A673 (cell line): Measurements from ENCODE around the gene BUB1B. TPM values are rescaled to one million over a fixed set of nuclear protein-coding genes. Genes with fewer than 3 reads are reported as not detected.
"Not testable (repeated sequence)": the region's sequence is repeated elsewhere in the genome, so short reads cannot be mapped to it uniquely, and the experiment has no call there.

Experiments used
- BruUV-seq: library from RNA; stranded (reverse); fragments of 400-500 nt; replicated peaks from 2 replicates; lab custom pipeline; 2021; lab: Mats Ljungman, UMichigan
- CTCF ChIA-PET: fragments of 300-600 bp; sonication (Branson Sonifier 250); formaldehyde crosslinking; loops from one replicate; lab custom pipeline; 2022; ENCODE audit warnings: antibody characterized with exemption; lab: Charles Lee
- POLR2A ChIA-PET: fragments of 300-600 bp; sonication (Branson Sonifier 250); formaldehyde crosslinking; loops from one replicate; lab custom pipeline; 2022; ENCODE audit warnings: antibody characterized with exemption; ENCODE audit not compliant: low non-redundant PET; lab: Charles Lee
- DNase-seq: peaks from one replicate; pipeline ENCODE4 v3.0.0-alpha.2; 2015; ENCODE audit warnings: low spot score
- H3K27ac ChIP-seq: fragments of 200-600 bp; sonication (generic); 2 replicates; pipeline ENCODE4 v1.5.1; 2016; ENCODE audit warnings: mixed run types, low read depth, mild to moderate bottlenecking, mixed read lengths, antibody characterized with exemption, low read length; ENCODE audit not compliant: poor library complexity, severe bottlenecking
- H3K27me3 ChIP-seq: fragments of 200-600 bp; sonication (generic); replicated peaks from 2 replicates; pipeline ENCODE4 v1.6.1; 2017; ENCODE audit warnings: mixed run types, low read depth, mild to moderate bottlenecking, mixed read lengths, antibody characterized with exemption, low read length; ENCODE audit not compliant: insufficient read depth, poor library complexity
- H3K36me3 ChIP-seq: fragments of 200-600 bp; sonication (generic); 2 replicates; pipeline ENCODE4 v1.6.1; 2016; ENCODE audit warnings: mixed run types, mild to moderate bottlenecking, mixed read lengths, antibody characterized with exemption, low read length; ENCODE audit not compliant: insufficient read depth, poor library complexity, severe bottlenecking
- H3K4me1 ChIP-seq: fragments of 200-600 bp; sonication (generic); 2 replicates; pipeline ENCODE4 v1.6.1; 2017; ENCODE audit warnings: mixed run types, mild to moderate bottlenecking, mixed read lengths, antibody characterized with exemption, low read length; ENCODE audit not compliant: insufficient read depth, poor library complexity, severe bottlenecking
- H3K4me3 ChIP-seq: fragments of 200-600 bp; sonication (generic); 2 replicates; pipeline ENCODE4 v1.5.1; 2016; ENCODE audit warnings: low read depth, mixed run types, mild to moderate bottlenecking, mixed read lengths, low read length; ENCODE audit not compliant: poor library complexity, severe bottlenecking
- H3K9me3 ChIP-seq: fragments of 200-600 bp; sonication (generic); 2 replicates; pipeline ENCODE4 v1.6.1; 2016; ENCODE audit warnings: mixed run types, low read depth, mild to moderate bottlenecking, mixed read lengths, antibody characterized with exemption, low read length; ENCODE audit not compliant: poor library complexity, severe bottlenecking
- EZH2 ChIP-seq: fragments of 200-600 bp; sonication (generic); IDR thresholded peaks from 2 replicates; pipeline ENCODE4 v1.6.1; 2017; ENCODE audit warnings: borderline replicate concordance, low read depth, mild to moderate bottlenecking, mixed read lengths, antibody characterized with exemption, low read length; ENCODE audit not compliant: poor library complexity, severe bottlenecking
- intact Hi-C: fragments of 100-400 bp; cut with micrococcal nuclease; formaldehyde crosslinking; loops from one replicate; pipeline ENCODE4 v1.10.0; 2022; ENCODE audit not compliant: unreplicated experiment
- total RNA-seq: library from RNA; stranded (reverse); gene quantifications from 2 replicates; pipeline ENCODE4 v1.2.3, GENCODE V29; 2021
- TF ChIP-seq, protein P1 (sequence below): fragments of 300-800, 200-600 bp; sonication (generic); conservative IDR thresholded peaks from 2 replicates; pipeline ENCODE4 v1.5.1; 2017; ENCODE audit warnings: low read depth, mild to moderate bottlenecking, antibody characterized with exemption, low read length, moderate library complexity, mixed read lengths

BUB1B gene
- total RNA-seq, 1 experiment from 2014 or later: 196 TPM

DNA sequence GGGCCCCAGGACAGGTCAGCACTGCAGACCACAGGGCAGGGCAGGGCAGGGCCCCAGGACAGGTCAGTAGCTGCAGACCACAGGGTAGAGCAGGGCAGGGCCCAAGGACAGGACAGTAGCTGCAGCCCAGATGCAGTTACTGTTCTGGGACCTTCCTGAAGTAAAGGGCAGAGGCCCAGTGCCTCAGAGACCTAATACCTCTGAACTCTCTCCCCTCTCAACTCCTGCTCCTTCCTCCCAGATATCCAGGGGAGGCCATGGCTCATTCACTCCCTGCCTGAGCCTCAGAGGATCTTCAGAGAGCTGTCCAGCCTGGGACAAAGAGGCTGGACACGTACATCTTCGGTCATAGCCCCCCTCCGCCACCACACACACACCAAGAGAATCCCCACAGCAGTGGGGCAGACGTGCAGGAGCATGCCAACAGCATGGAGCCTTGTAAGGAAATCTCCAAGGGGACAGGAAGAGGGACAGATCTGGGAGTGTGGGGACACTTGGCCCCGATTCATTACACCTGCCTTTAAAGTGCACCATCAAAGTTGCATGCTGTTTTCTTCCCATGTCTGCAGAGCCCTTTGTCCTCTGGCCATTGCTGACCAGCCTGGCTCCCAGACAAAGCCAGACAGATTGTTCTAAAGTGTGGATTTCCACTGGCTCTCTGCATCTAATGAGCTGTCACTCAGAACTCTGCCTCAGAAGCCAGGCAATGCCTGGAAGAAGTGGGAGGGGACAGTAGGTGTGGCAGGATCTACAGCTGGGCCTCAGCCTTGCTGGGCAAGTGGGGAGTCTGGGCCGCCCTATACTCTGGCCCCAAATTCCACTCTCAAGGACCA, 24.2 kb upstream of the BUB1B start:
- no peak overlapping the region for H3K27ac ChIP-seq
- no peak for TF ChIP-seq EZH2
- TF ChIP-seq, protein P1, sequence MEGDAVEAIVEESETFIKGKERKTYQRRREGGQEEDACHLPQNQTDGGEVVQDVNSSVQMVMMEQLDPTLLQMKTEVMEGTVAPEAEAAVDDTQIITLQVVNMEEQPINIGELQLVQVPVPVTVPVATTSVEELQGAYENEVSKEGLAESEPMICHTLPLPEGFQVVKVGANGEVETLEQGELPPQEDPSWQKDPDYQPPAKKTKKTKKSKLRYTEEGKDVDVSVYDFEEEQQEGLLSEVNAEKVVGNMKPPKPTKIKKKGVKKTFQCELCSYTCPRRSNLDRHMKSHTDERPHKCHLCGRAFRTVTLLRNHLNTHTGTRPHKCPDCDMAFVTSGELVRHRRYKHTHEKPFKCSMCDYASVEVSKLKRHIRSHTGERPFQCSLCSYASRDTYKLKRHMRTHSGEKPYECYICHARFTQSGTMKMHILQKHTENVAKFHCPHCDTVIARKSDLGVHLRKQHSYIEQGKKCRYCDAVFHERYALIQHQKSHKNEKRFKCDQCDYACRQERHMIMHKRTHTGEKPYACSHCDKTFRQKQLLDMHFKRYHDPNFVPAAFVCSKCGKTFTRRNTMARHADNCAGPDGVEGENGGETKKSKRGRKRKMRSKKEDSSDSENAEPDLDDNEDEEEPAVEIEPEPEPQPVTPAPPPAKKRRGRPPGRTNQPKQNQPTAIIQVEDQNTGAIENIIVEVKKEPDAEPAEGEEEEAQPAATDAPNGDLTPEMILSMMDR: no peak
- no peaks in the 10 kb centered on the region for H3K27me3 ChIP-seq
- no TSS peak for BruUV-seq
- no peak for DNase-seq
- no peaks in the 10 kb centered on the region for H3K4me1 ChIP-seq
- ChIA-PET POLR2A (no interaction called here), CTCF (no interaction called here)
- H3K9me3 ChIP-seq: no peaks in the 10 kb centered on the region
- no peak overlapping the region for H3K4me3 ChIP-seq
- no peaks in the 10 kb centered on the region for H3K36me3 ChIP-seq
- intact Hi-C loops: no loop called here

DNA sequence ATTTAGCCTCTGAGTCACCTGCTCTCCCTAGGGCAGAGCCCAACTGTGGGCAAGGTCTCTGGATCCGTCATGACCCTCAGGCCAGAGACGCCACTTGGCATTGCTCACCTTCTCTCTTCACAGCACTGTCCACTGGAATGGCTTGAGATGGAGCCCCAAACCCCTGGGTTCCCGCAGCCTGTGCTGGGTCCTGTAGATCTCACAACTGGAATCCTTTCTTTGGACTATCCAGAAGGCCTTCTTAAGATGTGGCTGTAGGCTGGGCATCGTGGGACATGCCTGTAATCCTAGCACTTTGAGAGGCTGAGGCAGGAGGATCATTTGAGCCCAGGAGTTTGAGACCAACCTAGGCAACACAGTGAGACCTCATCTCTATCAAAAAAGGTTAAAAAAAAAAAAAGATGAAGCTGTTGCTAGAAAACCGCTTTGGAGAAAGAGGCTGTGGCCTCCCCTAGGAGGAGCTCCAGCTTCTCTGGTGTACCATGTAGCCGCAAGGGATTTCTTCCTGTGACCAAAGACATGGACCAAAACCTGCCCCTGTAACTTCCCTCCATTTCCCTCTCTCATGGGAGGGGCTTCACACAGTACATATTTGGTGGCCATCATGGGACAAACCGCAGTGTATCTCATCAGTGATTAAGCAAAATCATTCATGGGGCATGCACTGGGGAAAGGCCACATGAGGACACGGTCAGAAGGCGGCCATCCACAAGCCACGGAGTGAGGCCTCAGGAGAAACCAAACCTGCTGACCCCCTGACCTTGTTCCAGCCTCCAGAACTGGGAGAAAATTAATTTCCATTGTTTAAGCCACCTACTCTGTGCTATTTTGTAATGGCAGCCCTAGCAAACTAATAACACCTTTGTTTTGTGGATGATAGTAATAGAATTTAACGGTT, 23.3 kb upstream of the BUB1B start:
- Histone ChIP-seq H3K4me3 (no peak overlapping the region), H3K36me3 (no peaks in the 10 kb centered on the region), H3K4me1 (no peaks in the 10 kb centered on the region), H3K27me3 (no peaks in the 10 kb centered on the region), H3K27ac (no peak overlapping the region), H3K9me3 (no peaks in the 10 kb centered on the region)
- ChIA-PET POLR2A (interaction anchor here (0.5 kb wide), 1 partner anchor 335 kb away, joined by 3 read pairs; no protein-coding TSS in a partner anchor), CTCF (no interaction called here)
- TF ChIP-seq EZH2: no peak
- TF ChIP-seq, protein P1: no peak
- BruUV-seq: no TSS peak
- intact Hi-C loops: no loop called here
- no peak for DNase-seq

- POLR2A ChIA-PET: interaction anchor here (0.5 kb wide), 1 partner anchor 336 kb away, joined by 3 read pairs; no protein-coding TSS in a partner anchor
- CTCF ChIA-PET, intact Hi-C loops, BruUV-seq, H3K4me3 ChIP-seq, DNase-seq, H3K36me3 ChIP-seq, H3K4me1 ChIP-seq, H3K27ac ChIP-seq, H3K27me3 ChIP-seq, H3K9me3 ChIP-seq: not testable (repeated sequence)
Observed at GRCh38 chr15:40138201-40138570, 22.7 kb upstream of the BUB1B start.
